ENCODE results near the gene GMDS.

DNA sequence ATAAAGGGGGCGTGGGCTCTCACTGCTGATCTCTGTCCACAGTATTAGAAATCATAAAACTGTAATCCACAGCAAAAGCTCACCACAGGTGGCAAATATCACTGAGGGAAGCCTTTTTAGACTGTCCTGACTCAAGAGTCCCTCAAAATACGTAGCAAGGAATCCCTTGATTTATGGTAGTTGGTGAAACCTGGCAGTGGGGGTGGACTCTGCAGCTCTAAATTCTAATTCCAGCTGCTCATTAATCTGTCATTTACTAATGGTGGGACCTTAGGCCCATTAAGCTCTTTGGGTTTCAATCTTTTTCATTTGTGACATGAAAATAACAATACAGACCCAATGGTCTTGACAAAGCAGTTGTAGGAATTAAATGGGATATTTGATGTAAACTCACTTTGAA lies 32.3 kb downstream of the GMDS start:
- TF ChIP-seq, protein P1, sequence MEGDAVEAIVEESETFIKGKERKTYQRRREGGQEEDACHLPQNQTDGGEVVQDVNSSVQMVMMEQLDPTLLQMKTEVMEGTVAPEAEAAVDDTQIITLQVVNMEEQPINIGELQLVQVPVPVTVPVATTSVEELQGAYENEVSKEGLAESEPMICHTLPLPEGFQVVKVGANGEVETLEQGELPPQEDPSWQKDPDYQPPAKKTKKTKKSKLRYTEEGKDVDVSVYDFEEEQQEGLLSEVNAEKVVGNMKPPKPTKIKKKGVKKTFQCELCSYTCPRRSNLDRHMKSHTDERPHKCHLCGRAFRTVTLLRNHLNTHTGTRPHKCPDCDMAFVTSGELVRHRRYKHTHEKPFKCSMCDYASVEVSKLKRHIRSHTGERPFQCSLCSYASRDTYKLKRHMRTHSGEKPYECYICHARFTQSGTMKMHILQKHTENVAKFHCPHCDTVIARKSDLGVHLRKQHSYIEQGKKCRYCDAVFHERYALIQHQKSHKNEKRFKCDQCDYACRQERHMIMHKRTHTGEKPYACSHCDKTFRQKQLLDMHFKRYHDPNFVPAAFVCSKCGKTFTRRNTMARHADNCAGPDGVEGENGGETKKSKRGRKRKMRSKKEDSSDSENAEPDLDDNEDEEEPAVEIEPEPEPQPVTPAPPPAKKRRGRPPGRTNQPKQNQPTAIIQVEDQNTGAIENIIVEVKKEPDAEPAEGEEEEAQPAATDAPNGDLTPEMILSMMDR (conservative IDR thresholded peaks at IDR 0.05 in 1 of 2, IDR thresholded peaks at IDR 0.05 in 1 of 2; ENCODE audit: low read depth in 1 of 2, low read length in 2 of 2), result no peak
- no peak for TF ChIP-seq EZH2 (IDR thresholded peaks at IDR 0.05; ENCODE audit: low read length, missing control alignments)

Data from fibroblast of lung (primary cell).